Tibial artery (tissue), 4 donors: Measurements from ENCODE around the gene CRIP3.

ENCODE experiments used
- DNase-seq, 2 donors: peaks; one replicate each; pipeline ENCODE4 v3.0.0-alpha.2; 2019
- H3K27ac ChIP-seq, 2 donors: fragments of 200-600 bp; sonication (generic) in 1 of 2; 1 replicate in 1 of 2; 2 replicates in 1 of 2; pipeline ENCODE4 v1.5.1; 2018 to 2019; ENCODE audit warnings: mild to moderate bottlenecking in 1 of 2
- H3K27me3 ChIP-seq, 2 donors: fragments of 200-600 bp; sonication (generic) in 1 of 2; one replicate each; pipeline versions ENCODE4 v1.5.1 to v1.6.0; 2016 to 2019
- H3K36me3 ChIP-seq, 3 donors: fragments of 200-600 bp; sonication (generic) in 2 of 3; one replicate each; pipeline ENCODE4 v1.5.1; 2016 to 2019; ENCODE audit warnings: mild to moderate bottlenecking in 2 of 3
- H3K4me1 ChIP-seq, 4 donors: fragments of 200-600 bp; sonication (generic) in 2 of 4; 1 replicate in 3 of 4; 2 replicates in 1 of 4; pipeline ENCODE4 v1.5.1; 2016 to 2019
- H3K4me3 ChIP-seq, 2 donors: fragments of 200-600 bp; sonication (generic) in 1 of 2; 1 replicate in 1 of 2; 2 replicates in 1 of 2; pipeline ENCODE4 v1.5.1; 2018 to 2019; ENCODE audit warnings: mild to moderate bottlenecking in 2 of 2
- H3K9me3 ChIP-seq, 3 donors: fragments of 200-600 bp; sonication (generic) in 1 of 3; one replicate each; pipeline ENCODE4 v1.5.1; 2016 to 2019
- intact Hi-C: fragments of 100-400 bp; cut with DNase I; formaldehyde crosslinking; loops from one replicate; pipeline ENCODE4 v1.15.0; 2023; ENCODE audit warnings: low total_unique reads
- TF ChIP-seq, protein P1 (sequence below), 2 experiments: fragments of 200-600 bp in 1 of 2; fragments of 450-650 bp in 1 of 2; IDR thresholded peaks; one replicate each; pipeline ENCODE4 v1.5.1; 2017 to 2019; ENCODE audit warnings: antibody characterized with exemption in 2 of 2, mild to moderate bottlenecking in 1 of 2, moderate library complexity in 1 of 2

CRIP3 gene

GRCh38 chr6:43258807-43259686 is 49.6 kb downstream of the CRIP3 start:
- Histone ChIP-seq H3K4me1 (no peaks in the 10 kb centered on the region), H3K36me3 (no peaks in the 10 kb centered on the region), H3K4me3 (no peak overlapping the region), H3K27me3 (peaks cover 0 to 34% of the 10 kb centered on the region in 2 donors), H3K9me3 (no peaks in the 10 kb centered on the region), H3K27ac (no peak overlapping the region)
- intact Hi-C loops, result no loop called here
- TF ChIP-seq, protein P1, sequence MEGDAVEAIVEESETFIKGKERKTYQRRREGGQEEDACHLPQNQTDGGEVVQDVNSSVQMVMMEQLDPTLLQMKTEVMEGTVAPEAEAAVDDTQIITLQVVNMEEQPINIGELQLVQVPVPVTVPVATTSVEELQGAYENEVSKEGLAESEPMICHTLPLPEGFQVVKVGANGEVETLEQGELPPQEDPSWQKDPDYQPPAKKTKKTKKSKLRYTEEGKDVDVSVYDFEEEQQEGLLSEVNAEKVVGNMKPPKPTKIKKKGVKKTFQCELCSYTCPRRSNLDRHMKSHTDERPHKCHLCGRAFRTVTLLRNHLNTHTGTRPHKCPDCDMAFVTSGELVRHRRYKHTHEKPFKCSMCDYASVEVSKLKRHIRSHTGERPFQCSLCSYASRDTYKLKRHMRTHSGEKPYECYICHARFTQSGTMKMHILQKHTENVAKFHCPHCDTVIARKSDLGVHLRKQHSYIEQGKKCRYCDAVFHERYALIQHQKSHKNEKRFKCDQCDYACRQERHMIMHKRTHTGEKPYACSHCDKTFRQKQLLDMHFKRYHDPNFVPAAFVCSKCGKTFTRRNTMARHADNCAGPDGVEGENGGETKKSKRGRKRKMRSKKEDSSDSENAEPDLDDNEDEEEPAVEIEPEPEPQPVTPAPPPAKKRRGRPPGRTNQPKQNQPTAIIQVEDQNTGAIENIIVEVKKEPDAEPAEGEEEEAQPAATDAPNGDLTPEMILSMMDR (IDR thresholded peaks at IDR 0.05), result no peak
- DNase-seq, result no peak

- intact Hi-C loops, result no loop called here
- H3K27me3 ChIP-seq, result peaks cover 0 to 41% of the 10 kb centered on the region in 2 donors
- H3K9me3 ChIP-seq, result no peaks in the 10 kb centered on the region
- DNase-seq, result no peak
- no peak overlapping the region for H3K4me3 ChIP-seq
- H3K36me3 ChIP-seq, result no peaks in the 10 kb centered on the region
- H3K27ac ChIP-seq, result no peak overlapping the region
- TF ChIP-seq, protein P1 (IDR thresholded peaks at IDR 0.05), result no peak
- no peaks in the 10 kb centered on the region for H3K4me1 ChIP-seq
Observed at GRCh38 chr6:43258180-43258579, 50.4 kb downstream of the CRIP3 start.

GRCh38 chr6:43257367-43258145 is 51.1 kb downstream of the CRIP3 start:
- no peaks in the 10 kb centered on the region for H3K36me3 ChIP-seq
- intact Hi-C loops, result no loop called here
- no peak overlapping the region for H3K4me3 ChIP-seq
- TF ChIP-seq, protein P1 (IDR thresholded peaks at IDR 0.05), result no peak
- H3K4me1 ChIP-seq, result no peaks in the 10 kb centered on the region
- no peak overlapping the region for H3K27ac ChIP-seq
- H3K9me3 ChIP-seq, result no peaks in the 10 kb centered on the region
- no peak for DNase-seq
- peaks cover 0 to 48% of the 10 kb centered on the region in 2 donors for H3K27me3 ChIP-seq

DNA sequence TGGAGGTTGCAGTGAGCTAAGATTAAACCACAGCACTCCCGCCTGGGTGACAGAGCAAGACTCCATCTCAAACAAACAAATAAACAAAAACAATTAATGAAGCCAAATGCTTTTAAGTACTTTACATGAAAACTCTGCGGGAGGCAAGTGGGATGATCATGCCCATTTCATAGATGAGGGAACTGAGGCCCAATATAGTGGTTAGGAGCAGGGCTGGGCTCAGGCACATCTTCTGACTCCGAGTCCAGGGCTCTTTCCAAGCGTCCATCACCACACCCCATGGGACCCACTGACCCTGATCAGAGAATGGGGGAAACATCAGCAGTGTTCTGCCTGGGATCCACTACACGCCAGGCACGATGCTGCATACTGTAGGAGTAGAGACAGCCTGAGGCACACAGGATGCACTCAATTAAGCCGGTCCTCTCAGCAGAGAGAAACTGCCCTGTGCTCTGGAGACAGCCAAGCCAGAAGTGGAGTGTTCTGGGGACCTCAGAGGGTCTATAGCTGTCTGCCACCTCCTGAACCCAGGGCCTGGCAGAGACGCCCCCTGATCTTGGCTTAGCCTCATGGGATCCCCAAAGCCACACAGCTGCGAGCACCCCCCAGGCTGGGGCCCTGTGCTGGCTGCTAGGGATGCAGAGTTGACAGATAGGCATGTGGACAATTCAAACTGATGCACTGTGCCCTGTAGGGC is 51.8 kb downstream of the CRIP3 start:
- no peak overlapping the region for H3K27ac ChIP-seq
- H3K4me3 ChIP-seq, result no peak overlapping the region
- no peak for DNase-seq
- TF ChIP-seq, protein P1 (IDR thresholded peaks at IDR 0.05), result no peak
- peaks cover 0 to 54% of the 10 kb centered on the region in 2 donors for H3K27me3 ChIP-seq
- intact Hi-C loops, result no loop called here
- no peaks in the 10 kb centered on the region for H3K9me3 ChIP-seq
- H3K36me3 ChIP-seq, result no peaks in the 10 kb centered on the region
- peaks cover 0 to under 1% (median 0%) of the 10 kb centered on the region in 4 donors for H3K4me1 ChIP-seq
